PC-9 (cell line): ENCODE data around the gene PRELP. TPM values are rescaled to one million over a fixed set of nuclear protein-coding genes. Genes with fewer than 3 reads are reported as not detected.
A peak's percentile ranks its signal among the peaks of the same experiment; 100 is the strongest.

Experiments
- BruUV-seq: library from RNA; stranded (reverse); fragments of 400-500 nt; replicated peaks from 2 replicates; lab custom pipeline; 2021; lab: Mats Ljungman, UMichigan
- CTCF ChIA-PET: fragments of 300-600 bp; sonication (Branson Sonifier 250); formaldehyde crosslinking; loops from one replicate; lab custom pipeline; 2022; ENCODE audit warnings: antibody characterized with exemption; lab: Charles Lee
- POLR2A ChIA-PET: fragments of 300-600 bp; sonication (Branson Sonifier 250); formaldehyde crosslinking; loops from one replicate; lab custom pipeline; 2022; ENCODE audit warnings: antibody characterized with exemption; ENCODE audit not compliant: unreplicated experiment; lab: Charles Lee
- DNase-seq, 2 experiments: peaks; one replicate each; pipeline versions ENCODE4 v3.0.0 to v3.0.0-alpha.2; 2015 to 2022; ENCODE audit warnings: mixed read lengths in 1 of 2
- H2AFZ ChIP-seq: fragments of 200-600 bp; sonication (generic); 2 replicates; pipeline ENCODE4 v1.8.1; 2017; ENCODE audit warnings: antibody characterized with exemption
- H3F3A ChIP-seq: fragments of 200-600 bp; sonication (generic); 2 replicates; pipeline ENCODE4 v1.8.1; 2017; ENCODE audit warnings: antibody characterized with exemption, mild to moderate bottlenecking, low read depth; ENCODE audit not compliant: insufficient read depth
- H3K27ac ChIP-seq: fragments of 200-600 bp; sonication (generic); 2 replicates; pipeline ENCODE4 v1.6.1; 2016; ENCODE audit warnings: mixed run types
- H3K27me3 ChIP-seq: fragments of 200-600 bp; sonication (generic); 2 replicates; pipeline ENCODE4 v1.6.1; 2016; ENCODE audit warnings: low read depth, mixed run types; ENCODE audit not compliant: insufficient read depth
- H3K36me3 ChIP-seq: fragments of 200-600 bp; sonication (generic); 2 replicates; pipeline ENCODE4 v1.6.1; 2016; ENCODE audit warnings: low read depth, mixed run types
- H3K4me1 ChIP-seq: fragments of 200-600 bp; sonication (generic); replicated peaks from 2 replicates; pipeline ENCODE4 v1.6.1; 2016; ENCODE audit warnings: mixed run types; ENCODE audit not compliant: insufficient read depth
- H3K4me2 ChIP-seq: fragments of 200-600 bp; sonication (generic); 2 replicates; pipeline ENCODE4 v1.6.1; 2017; ENCODE audit warnings: mixed run types
- H3K4me3 ChIP-seq: fragments of 200-600 bp; sonication (generic); 2 replicates; pipeline ENCODE4 v1.6.1; 2016; ENCODE audit warnings: mixed run types
- H3K79me2 ChIP-seq: fragments of 200-600 bp; sonication (generic); 2 replicates; pipeline ENCODE4 v1.6.1; 2017; ENCODE audit warnings: low read depth, mixed run types
- H3K9me2 ChIP-seq: fragments of 200-600 bp; sonication (generic); 2 replicates; pipeline ENCODE4 v1.8.1; 2017; ENCODE audit warnings: mild to moderate bottlenecking; ENCODE audit not compliant: insufficient read depth
- H3K9me3 ChIP-seq: fragments of 200-600 bp; sonication (generic); 2 replicates; pipeline ENCODE4 v1.8.1; 2016; ENCODE audit warnings: low read depth; ENCODE audit not compliant: insufficient read depth
- H4K20me1 ChIP-seq: fragments of 200-600 bp; sonication (generic); 2 replicates; pipeline ENCODE4 v1.8.1; 2017; ENCODE audit not compliant: insufficient read depth
- EZH2 ChIP-seq: fragments of 200-600 bp; sonication (generic); IDR thresholded peaks from 2 replicates; pipeline ENCODE4 v1.8.0; 2017; ENCODE audit warnings: antibody characterized with exemption, low read depth
- intact Hi-C: fragments of 100-400 bp; cut with micrococcal nuclease; formaldehyde crosslinking; loops from one replicate; pipeline ENCODE4 v1.10.0; 2022; ENCODE audit not compliant: unreplicated experiment
- total RNA-seq: library from RNA; stranded (reverse); gene quantifications from 2 replicates; pipeline ENCODE4 v1.2.3, GENCODE V29; 2021
- TF ChIP-seq, protein P1 (sequence below): fragments of 200-600 bp; sonication (generic); conservative IDR thresholded peaks from 2 replicates; pipeline ENCODE4 v1.6.1; 2017; ENCODE audit warnings: mixed run types, antibody characterized with exemption, mild to moderate bottlenecking, moderate library complexity

Gene PRELP
- total RNA-seq, 1 experiment from 2014 or later = not detected

DNA sequence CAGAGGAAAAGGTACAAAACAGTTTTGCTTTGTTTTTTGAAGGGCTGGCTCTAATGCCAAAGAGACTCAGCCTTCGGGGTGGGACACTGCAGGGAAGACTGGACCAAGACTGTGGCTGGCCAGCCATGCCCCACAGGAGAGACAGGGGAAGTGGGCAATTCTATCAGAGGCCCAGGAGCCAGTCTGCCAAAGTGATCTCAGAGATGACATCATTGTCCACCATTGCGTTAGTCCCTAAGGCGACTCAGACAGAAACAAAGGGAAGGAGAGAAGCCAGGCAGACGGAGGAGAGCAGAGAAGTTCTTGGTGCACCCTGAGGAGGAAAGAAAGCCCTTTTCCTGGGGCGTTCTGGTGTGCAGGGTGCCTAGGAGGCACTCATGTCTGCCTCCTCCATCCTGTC lies 44.7 kb downstream of the PRELP start:
- POLR2A ChIA-PET = no interaction called here

GRCh38 chr1:203521074-203521794 lies 45.6 kb downstream of the PRELP start:
- ChIA-PET POLR2A (no interaction called here), CTCF (no interaction called here)
- Histone ChIP-seq H3K4me2 (peak overlapping the region; percentile 51), H3K27me3 (no peaks in the 10 kb centered on the region), H3K79me2 (no peaks in the 10 kb centered on the region), H3K4me3 (no peak overlapping the region), H2AFZ (no peak overlapping the region), H3K36me3 (no peaks in the 10 kb centered on the region), H4K20me1 (no peaks in the 10 kb centered on the region), H3K9me2 (no peaks in the 10 kb centered on the region), H3K27ac (peak overlapping the region; percentile 72), H3K4me1 (peaks cover 57% of the 10 kb centered on the region), H3K9me3 (no peaks in the 10 kb centered on the region), H3F3A (peaks cover 20% of the 10 kb centered on the region)
- TF ChIP-seq, protein P1, sequence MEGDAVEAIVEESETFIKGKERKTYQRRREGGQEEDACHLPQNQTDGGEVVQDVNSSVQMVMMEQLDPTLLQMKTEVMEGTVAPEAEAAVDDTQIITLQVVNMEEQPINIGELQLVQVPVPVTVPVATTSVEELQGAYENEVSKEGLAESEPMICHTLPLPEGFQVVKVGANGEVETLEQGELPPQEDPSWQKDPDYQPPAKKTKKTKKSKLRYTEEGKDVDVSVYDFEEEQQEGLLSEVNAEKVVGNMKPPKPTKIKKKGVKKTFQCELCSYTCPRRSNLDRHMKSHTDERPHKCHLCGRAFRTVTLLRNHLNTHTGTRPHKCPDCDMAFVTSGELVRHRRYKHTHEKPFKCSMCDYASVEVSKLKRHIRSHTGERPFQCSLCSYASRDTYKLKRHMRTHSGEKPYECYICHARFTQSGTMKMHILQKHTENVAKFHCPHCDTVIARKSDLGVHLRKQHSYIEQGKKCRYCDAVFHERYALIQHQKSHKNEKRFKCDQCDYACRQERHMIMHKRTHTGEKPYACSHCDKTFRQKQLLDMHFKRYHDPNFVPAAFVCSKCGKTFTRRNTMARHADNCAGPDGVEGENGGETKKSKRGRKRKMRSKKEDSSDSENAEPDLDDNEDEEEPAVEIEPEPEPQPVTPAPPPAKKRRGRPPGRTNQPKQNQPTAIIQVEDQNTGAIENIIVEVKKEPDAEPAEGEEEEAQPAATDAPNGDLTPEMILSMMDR = no peak
- no peak for TF ChIP-seq EZH2
- no TSS peak for BruUV-seq
- no peak for DNase-seq
- intact Hi-C loops = loop anchor here (5.0 kb wide), 1 partner anchor 46 kb away; no protein-coding TSS in a partner anchor

More for the DNA sequence above, 44.7 kb downstream of the PRELP start:
- Histone ChIP-seq H3F3A (peaks cover 14% of the 10 kb centered on the region), H3K4me3 (no peak overlapping the region), H3K79me2 (no peaks in the 10 kb centered on the region), H3K27ac (peak overlapping the region; percentile 72), H3K4me1 (peaks cover 59% of the 10 kb centered on the region), H3K36me3 (no peaks in the 10 kb centered on the region), H3K4me2 (peak overlapping the region; percentile 51), H2AFZ (peak overlapping the region; percentile 39; the same call in 1 of the 2 replicates), H3K27me3 (no peaks in the 10 kb centered on the region), H4K20me1 (no peaks in the 10 kb centered on the region), H3K9me2 (no peaks in the 10 kb centered on the region), H3K9me3 (no peaks in the 10 kb centered on the region)
- BruUV-seq = no TSS peak
- DNase-seq = peak in 1 of 2 experiments; percentile 57
- CTCF ChIA-PET = interaction anchor here (1.1 kb wide), 1 partner anchor 11 kb away, joined by 3 read pairs; no protein-coding TSS in a partner anchor
- TF ChIP-seq EZH2 = no peak
- TF ChIP-seq, protein P1 = no peak
- intact Hi-C loops = loop anchor here (5.0 kb wide), 1 partner anchor 47 kb away; no protein-coding TSS in a partner anchor

GRCh38 chr1:203521812-203522211 lies 46.2 kb downstream of the PRELP start:
- CTCF ChIA-PET = no interaction called here
- no peak overlapping the region for H2AFZ ChIP-seq
- TF ChIP-seq, protein P1 = no peak
- no peak for TF ChIP-seq EZH2
- peaks cover 57% of the 10 kb centered on the region for H3K4me1 ChIP-seq
- POLR2A ChIA-PET = no interaction called here
- H3K36me3 ChIP-seq = no peaks in the 10 kb centered on the region
- no peak for DNase-seq
- H3K4me2 ChIP-seq = no peak overlapping the region
- H3K4me3 ChIP-seq = no peak overlapping the region
- no peaks in the 10 kb centered on the region for H3K9me2 ChIP-seq
- H3K9me3 ChIP-seq = no peaks in the 10 kb centered on the region
- H4K20me1 ChIP-seq = no peaks in the 10 kb centered on the region
- H3K79me2 ChIP-seq = no peaks in the 10 kb centered on the region
- H3K27me3 ChIP-seq = no peaks in the 10 kb centered on the region
- peaks cover 22% of the 10 kb centered on the region for H3F3A ChIP-seq
- no peak overlapping the region for H3K27ac ChIP-seq
- intact Hi-C loops = loop anchor here (5.0 kb wide), 1 partner anchor 45 kb away; no protein-coding TSS in a partner anchor
- BruUV-seq = no TSS peak
